ENCODE results near the gene MEG3. TPM values are rescaled to one million over a fixed set of nuclear protein-coding genes. Genes with fewer than 3 reads are reported as not detected.

The MEG3 gene
- total and polyA plus RNA-seq, 2 of the 8 experiments (the other 6 are each of a cell fraction or from before 2014, with no cell fraction given): 0.17 to 1.1 TPM

GRCh38 chr14:100878271-100879146 is 52.6 kb downstream of the MEG3 start:
- H3K27ac ChIP-seq (ENCODE audit: low read depth, low read length): no peak overlapping the region
- no peaks in the 10 kb centered on the region for H3K79me1 ChIP-seq (ENCODE audit: low read depth, low read length)
- H4K8ac ChIP-seq (ENCODE audit: extremely low read depth, insufficient read depth, low read length): no peak overlapping the region
- no peaks in the 10 kb centered on the region for H3K79me2 ChIP-seq (ENCODE audit: control insufficient read depth in 1 of 2, insufficient read depth in 2 of 2, low read length in 2 of 2)
- no peaks in the 10 kb centered on the region; a peak in 1 of 8 replicates for H3K36me3 ChIP-seq (ENCODE audit: control insufficient read depth in 2 of 4, insufficient read depth in 4 of 4, low read length in 3 of 4)
- no peaks in the 10 kb centered on the region; a peak in 1 of 7 replicates for H3K27me3 ChIP-seq (replicated peaks in 1 of 4; ENCODE audit: control insufficient read depth in 3 of 4, extremely low read depth in 1 of 4, insufficient read depth in 3 of 4, low read length in 3 of 4)
- H4K5ac ChIP-seq (ENCODE audit: insufficient read length, low read depth, low read length): no peak overlapping the region
- peaks cover 0 to 5% (median 0%) of the 10 kb centered on the region in 4 experiments; a peak in 1 of 7 replicates for H3K4me1 ChIP-seq (replicated peaks in 1 of 4; ENCODE audit: control insufficient read depth in 3 of 4, insufficient read depth in 4 of 4, low read length in 3 of 4)
- H3K9me3 ChIP-seq (ENCODE audit: insufficient read depth in 2 of 2, low read depth in 1 of 2, low read length in 1 of 2): peaks cover 0 to 12% of the 10 kb centered on the region in 2 experiments; a peak in 1 of 4 replicates
- ChIA-PET POLR2A (ENCODE audit: partially characterized antibody) (no interaction called here), CTCF (ENCODE audit: partially characterized antibody) (interaction anchor here (0.6 to 2.0 kb wide), 4 partner anchors 22 to 233 kb away, joined by 3 to 6 read pairs (median 4); no protein-coding TSS in a partner anchor)
- DNase-seq (ENCODE audit: low read depth in 1 of 2, low spot score in 2 of 2) (no peak), FAIRE-seq (no peak)
- H3K4ac ChIP-seq (replicated peaks; ENCODE audit: insufficient read length, low read depth, low read length): no peak overlapping the region
- no peak overlapping the region for H3K9ac ChIP-seq (replicated peaks in 1 of 4; ENCODE audit: extremely low read depth in 1 of 4, low read depth in 3 of 4, low read length in 3 of 4)
- H2AK5ac ChIP-seq (ENCODE audit: low read depth, low read length): no peak overlapping the region
- no peak overlapping the region for H2BK5ac ChIP-seq (ENCODE audit: low read depth, low read length)
- no peak overlapping the region for H2BK20ac ChIP-seq (ENCODE audit: low read length)
- no peak overlapping the region for H3K4me3 ChIP-seq (ENCODE audit: extremely low read depth in 1 of 4, insufficient read depth in 2 of 4, low read depth in 3 of 4, low read length in 4 of 4)
- H3K23me2 ChIP-seq (ENCODE audit: low read depth, low read length): no peaks in the 10 kb centered on the region
- no peaks in the 10 kb centered on the region for H4K20me1 ChIP-seq (replicated peaks in 1 of 2; ENCODE audit: control insufficient read depth in 1 of 2, insufficient read depth in 2 of 2, low read length in 2 of 2)
- no peak overlapping the region for H2BK120ac ChIP-seq (replicated peaks; ENCODE audit: low read depth, low read length)
- no peak overlapping the region for H3K23ac ChIP-seq (ENCODE audit: insufficient read length)
- no peak overlapping the region for H3K56ac ChIP-seq (replicated peaks; ENCODE audit: insufficient read length, low read depth, low read length)
- no peak overlapping the region for H2BK12ac ChIP-seq (ENCODE audit: low read depth, low read length)
- no peak overlapping the region for H3K14ac ChIP-seq (ENCODE audit: insufficient read length)
- no peak overlapping the region for H2AFZ ChIP-seq (ENCODE audit: low read length)
- H4K91ac ChIP-seq (replicated peaks; ENCODE audit: insufficient read length, low read length): no peak overlapping the region
- no peak overlapping the region for H2BK15ac ChIP-seq (ENCODE audit: low read length)
- WGBS, 2 experiments (ENCODE audit: extremely low coverage in 1 of 2, insufficient coverage in 1 of 2, insufficient read length in 1 of 2, insufficient replicate concordance in 2 of 2, low coverage in 1 of 2, low lambda C conversion rate in 2 of 2, missing lambda C conversion rate in 1 of 2): 85% methylated on average over 7 of the region's 11 CpGs; no CpG with 5 or more reads in 1 of the 2 experiments
- no peak overlapping the region for H3K4me2 ChIP-seq (ENCODE audit: insufficient read depth in 1 of 2, low read depth in 2 of 2, low read length in 2 of 2)
- H3K18ac ChIP-seq (ENCODE audit: extremely low read depth, low read length): no peak overlapping the region
- TF ChIP-seq TCF12 (IDR thresholded peaks at IDR 0.05; ENCODE audit: low read depth, low read length) (no peak), SP1 (IDR thresholded peaks at IDR 0.05; ENCODE audit: low read depth, low read length) (no peak), SRF (IDR thresholded peaks at IDR 0.05; ENCODE audit: low read depth, low read length) (no peak), MAX (IDR thresholded peaks at IDR 0.05) (no peak), NANOG (IDR thresholded peaks at IDR 0.05; ENCODE audit: insufficient read depth, low read depth, low read length, poor library complexity, severe bottlenecking) (no peak), GTF2F1 (IDR thresholded peaks at IDR 0.05; ENCODE audit: borderline replicate concordance, low read depth, low read length) (no peak), BACH1 (IDR thresholded peaks at IDR 0.05; ENCODE audit: low read length) (no peak), USF2 (IDR thresholded peaks at IDR 0.05; ENCODE audit: low read length) (no peak), CEBPB (IDR thresholded peaks at IDR 0.05; ENCODE audit: low read depth, low read length) (no peak), YY1 (IDR thresholded peaks at IDR 0.05; ENCODE audit: low read depth, low read length) (no peak), BRCA1 (IDR thresholded peaks at IDR 0.05; ENCODE audit: low read depth, low read length) (no peak)

All from H1 (cell line).